GM19438 (cell line): Measurements from ENCODE around the gene SLC9A7.

Experiments used
- ATAC-seq: cut with Tn5 transposase; IDR thresholded peaks from one replicate; pipeline ENCODE4 v1.9.1; 2021; ENCODE audit warnings: low read depth; ENCODE audit not compliant: unreplicated experiment

Gene SLC9A7

DNA sequence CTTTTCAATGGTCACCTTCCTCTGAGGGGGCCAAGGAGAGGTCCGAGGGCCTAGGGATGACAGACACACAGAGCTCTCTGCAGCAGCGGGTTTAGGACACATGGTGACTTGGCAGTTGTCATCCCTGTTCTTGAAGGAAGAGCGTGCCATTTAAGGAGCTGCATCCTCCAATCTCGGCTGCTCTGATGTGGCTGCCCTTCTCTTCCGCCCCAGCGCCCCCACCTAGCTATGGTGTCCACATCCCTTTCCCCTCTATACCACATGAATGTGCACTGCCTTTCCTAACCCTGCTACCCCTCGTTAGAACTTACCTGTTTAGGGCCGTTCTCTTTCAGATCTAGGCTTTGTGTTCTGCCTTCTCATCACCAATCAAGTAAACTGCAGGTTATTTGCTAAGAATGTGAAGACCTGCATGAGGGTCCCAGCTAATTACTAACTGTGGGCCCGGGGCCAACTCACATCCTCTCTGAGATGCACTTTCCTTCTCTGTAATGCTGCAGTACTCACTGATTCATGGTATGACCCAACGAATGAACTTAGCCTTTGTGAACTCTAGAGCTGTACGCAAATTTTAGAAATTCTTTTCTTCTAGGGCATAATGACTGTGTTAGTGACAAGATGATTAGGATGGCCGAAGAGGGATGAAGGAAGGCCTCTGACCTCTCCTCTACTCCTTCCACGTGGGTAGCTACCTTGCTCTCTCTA is 147.1 kb downstream of the SLC9A7 start:
- no peak for ATAC-seq

DNA sequence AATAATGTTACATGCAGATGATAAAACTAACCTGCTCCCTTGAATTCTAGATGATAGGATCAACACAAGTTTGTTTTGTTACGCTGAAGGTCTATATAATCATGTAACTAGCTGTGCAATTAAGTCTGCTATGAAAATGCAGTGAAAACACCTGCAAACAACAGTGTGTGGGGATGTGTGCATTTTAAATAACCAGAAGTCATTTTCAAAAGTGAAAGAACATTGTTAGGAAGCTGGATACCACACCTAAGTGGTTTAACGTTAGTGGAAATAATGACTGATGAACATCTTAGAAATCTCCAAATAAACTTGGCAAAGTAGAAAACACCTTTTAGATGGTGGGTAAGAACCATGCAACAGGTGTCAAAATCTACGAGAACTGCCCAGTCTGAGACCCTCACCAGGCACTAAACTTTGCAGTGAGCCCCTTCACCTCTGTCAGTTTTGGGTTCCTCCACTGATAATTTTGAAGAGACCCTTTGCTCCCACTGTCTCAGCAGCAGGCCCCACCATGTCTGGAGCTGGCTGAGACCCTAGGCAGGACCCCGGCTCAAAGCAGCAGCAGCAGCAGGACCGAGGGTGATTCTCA is 148.8 kb downstream of the SLC9A7 start:
- ATAC-seq, result no peak

DNA sequence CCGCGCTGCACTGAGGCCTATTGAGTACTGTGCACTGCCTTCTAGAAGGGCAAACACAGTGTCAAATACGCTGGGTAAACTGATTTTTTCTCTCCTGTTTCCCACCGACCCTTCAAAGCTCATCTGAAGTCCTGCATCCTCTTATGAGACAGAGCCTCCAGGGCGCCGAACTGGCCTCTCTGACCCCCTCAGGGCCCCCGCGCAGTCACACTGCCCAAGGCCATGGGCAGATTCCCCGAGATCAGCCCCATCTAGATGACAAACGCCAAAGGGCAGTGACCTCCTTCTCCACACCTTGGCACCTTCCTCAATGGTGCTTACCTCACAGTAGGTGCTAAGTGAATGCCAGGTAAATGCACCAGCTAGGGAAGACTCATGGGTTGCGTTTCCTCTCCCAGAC is 151.0 kb downstream of the SLC9A7 start:
- no peak for ATAC-seq

DNA sequence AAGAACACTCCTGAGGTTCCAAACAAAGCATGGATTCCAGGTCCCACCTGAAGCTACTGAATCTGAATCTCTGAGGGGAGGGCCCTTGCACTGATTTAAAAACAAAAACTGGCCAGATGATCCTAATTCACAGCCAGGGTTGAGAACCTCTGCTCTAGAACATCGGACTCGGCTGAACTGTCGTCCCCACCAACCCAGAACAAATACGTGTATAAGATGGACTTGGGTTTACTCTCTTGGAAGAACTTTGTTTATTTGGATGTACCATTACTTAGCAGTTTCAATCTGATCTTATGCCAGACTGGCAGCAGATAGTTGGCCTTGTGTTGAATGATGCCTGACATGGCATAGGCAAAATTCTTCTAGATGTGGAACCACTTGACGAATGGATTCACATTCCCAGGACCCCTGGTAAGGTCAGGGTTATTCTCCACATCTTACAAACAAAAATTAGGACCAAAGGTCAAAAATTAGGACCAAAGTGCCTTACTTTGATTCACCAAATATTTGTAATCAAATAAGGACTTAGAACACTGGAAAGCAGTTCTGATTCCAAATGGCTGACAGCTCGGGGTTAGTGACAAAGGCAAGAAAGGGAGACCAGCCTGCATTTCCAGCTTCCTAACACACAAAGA is 156.3 kb downstream of the SLC9A7 start:
- ATAC-seq, result no peak

DNA sequence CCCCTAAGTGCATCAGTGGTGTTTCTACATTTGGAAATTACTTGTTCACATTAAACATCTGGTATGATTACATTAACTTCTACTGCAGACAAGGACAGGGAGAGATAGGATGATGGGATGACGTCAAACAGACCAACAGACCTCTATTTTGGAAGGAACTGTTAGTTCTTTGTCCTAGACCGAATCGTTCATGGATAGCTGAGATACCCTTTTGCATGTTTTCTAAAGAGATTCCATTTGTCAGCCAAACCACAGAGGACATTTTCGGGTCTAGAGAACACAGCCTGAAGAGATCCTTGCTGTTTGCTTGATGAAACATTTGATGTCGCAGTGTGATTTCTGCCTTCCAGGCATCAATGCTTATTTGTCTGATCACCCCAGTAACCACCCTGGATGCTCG is 157.6 kb downstream of the SLC9A7 start:
- ATAC-seq, result no peak

DNA sequence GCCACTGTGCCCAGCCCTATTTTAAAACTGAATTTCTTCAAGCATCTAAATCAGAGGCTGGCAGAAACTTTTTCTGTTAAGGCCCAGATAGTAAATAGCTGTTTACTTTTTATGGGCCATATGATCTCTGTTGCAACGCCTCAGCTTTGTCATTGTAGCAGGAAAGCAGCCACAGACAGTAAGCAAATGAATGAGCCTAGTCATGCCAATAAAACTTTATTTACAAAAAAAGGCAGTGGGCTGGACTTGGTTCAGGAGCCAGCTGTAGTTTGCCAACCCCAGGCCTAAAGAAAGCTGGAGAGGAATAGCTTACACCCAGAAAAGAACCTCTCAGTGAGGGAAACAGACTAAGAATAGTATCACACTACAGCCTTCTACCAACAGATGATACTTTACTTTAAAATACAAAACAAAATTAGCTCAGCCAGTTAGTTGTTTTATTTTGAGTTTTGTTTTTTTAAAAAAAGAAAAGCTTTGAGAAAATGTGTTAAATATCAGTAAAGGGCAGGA is 159.8 kb downstream of the SLC9A7 start:
- ATAC-seq, result no peak

DNA sequence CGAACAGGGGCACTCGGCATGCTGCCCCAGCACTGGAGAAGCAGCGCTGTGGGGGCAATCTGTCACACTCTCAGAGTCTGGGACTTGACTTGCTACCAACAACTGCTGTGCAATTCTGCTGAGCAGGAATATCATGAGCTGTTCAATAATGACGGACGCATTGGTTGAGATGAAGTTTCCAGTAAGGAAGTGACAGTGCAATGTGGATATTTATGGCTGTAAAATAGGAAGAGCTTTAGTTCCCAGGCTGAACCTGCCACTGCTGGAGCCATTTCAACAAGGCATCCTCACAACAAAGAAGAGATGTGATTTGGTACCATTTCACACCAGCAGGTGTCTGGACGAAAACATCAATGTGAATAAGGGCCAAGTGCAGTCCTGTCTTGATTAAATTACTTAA is 161.1 kb downstream of the SLC9A7 start:
- no peak for ATAC-seq

DNA sequence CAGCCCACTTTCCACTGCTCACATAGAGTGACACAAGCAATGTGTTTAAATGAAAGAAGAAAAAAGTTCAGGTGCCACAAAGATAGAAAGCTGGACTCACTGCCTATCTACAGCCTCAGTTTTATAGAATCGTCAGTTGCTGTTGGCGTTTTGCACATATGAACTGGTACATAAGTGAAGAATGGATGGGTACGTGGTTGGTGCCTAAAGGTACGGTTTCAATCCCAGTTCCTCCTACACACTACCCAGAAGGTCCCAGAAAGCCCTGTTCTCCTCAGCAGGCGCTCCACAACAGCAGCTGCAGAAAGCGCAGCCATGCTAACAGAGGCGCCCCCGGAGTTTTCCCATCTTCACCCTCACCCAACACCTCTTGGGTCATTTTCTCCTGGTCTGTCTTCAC is 161.7 kb downstream of the SLC9A7 start:
- no peak for ATAC-seq

DNA sequence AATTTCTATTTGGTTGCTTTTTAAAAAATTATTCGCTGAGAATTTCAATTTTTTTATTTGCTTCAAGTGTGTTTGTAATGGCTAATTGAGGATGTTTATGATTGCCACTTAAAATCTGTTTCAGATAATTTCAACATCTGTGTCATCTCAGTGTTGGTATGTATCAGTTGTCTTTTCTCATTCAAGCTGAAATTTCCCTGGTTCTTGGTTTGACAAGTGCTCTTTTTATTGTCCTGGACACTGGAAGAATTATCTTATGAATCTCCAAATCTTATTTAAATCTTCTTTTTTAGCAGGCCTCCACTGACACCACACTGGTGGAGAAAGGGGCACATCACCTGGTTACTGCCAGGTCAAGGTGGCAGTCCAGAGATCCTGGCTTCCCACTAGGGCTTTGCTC is 163.8 kb downstream of the SLC9A7 start:
- ATAC-seq, result no peak

DNA sequence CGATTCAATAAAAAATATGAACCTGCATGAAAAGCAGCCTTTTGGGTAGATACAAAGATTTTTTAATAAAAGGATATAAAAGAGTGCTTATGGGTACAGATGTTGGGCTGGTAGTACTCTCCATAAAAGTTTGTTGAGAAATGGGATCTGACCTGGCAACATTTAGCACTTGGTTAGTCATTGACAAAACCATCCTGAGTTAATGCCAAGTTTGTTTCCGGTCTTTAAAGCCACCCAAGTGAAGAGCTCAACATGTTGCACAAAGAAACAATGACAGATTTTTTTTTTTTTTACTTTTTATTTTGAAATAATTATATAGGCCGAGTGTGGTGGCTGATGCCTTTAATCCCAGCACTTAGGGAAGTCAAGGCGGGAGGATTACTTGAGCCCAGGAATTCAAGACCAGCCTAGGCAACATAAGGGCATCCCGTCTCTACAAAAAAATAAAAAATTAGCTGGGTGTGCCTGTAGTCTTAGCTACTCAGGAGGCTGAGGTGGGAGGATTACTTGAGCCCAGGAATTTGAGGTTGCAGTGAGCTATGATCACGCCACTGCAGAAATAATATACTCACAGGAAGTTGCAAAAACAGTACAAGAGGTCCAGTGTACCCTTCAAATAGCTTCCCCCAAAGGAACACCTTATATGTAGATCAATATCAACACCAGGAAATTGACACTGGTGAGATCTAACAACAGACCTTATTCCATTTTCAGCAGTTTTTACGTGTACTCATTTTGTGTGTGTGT is 168.8 kb downstream of the SLC9A7 start:
- no peak for ATAC-seq

DNA sequence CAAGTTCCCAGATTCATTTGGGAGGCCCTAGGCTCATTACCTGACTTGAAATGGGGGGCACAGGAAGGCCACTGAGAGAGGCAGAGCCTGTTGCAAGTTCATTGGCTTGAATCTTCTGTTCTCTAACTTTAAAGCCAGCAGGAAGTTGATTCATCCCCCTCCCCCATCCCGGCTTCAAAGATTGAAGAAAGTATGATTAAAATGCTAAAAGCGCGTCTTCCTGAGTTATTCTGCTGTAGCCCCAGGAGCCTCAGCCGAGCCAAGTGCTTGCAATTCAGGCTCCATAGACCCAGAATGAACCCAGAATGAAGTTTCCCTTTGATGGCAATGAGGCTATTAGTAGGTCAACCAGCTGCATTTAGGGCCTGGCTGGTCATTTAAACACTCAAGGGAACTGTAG is 170.7 kb downstream of the SLC9A7 start:
- ATAC-seq, result no peak

DNA sequence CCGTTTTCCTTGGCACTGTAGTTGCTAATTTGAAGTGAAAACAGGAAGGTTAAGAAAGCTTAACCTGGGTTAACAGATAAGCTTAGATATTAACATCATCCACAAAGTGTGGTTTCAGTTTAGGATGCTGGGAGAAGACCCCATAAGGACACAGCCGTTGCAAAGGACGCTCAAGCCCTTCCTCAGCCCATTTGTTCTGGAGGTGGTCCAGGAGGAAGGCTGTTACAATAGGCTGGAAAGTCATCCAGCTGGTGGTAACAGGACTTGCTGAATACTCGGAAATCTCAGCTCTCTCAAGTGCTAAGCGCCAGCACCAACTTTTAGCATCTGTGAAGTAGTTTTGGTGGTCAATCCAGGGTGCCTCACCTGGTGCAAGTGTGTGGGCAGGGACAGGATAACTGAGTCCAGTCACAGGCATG is 171.2 kb downstream of the SLC9A7 start:
- ATAC-seq, result no peak

DNA sequence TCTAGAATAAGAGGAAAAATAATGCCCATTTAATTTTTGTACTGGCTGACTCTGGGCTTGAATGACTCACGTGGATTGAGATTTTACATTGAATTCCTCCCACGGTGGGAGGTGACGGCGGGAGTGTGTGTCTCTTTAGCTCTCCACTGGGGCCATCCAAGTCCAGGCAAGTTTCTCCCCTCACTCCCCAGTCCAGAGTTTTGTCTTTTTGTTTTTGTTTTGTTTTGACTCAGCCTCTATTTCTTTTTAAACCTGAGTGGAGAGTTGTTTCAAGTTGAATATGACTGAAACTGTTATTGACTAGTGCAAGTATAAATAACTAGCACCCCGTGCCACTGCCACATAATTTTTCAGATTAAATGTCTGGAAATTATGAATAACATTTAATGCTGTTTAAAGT is 171.8 kb downstream of the SLC9A7 start:
- peak; percentile 52 for ATAC-seq

DNA sequence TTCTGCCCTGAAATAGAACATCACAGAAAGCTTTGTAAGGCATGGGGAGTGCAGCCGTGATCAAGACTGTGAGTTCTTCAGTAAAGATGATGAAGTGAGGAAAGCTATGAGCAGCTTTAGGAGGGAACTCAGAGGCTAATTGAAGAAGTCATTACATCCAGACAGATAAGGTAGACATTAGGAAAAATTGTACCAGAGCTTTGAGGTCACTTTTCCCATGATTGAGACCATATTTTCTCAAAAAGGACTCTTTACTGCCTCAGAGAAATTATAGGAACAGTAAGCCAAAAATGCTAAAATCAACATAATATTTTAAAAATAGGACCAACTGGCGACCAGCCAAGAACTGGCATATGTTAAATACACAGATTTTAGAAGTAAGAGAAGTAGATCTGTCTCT is 174.2 kb downstream of the SLC9A7 start:
- ATAC-seq, result no peak

DNA sequence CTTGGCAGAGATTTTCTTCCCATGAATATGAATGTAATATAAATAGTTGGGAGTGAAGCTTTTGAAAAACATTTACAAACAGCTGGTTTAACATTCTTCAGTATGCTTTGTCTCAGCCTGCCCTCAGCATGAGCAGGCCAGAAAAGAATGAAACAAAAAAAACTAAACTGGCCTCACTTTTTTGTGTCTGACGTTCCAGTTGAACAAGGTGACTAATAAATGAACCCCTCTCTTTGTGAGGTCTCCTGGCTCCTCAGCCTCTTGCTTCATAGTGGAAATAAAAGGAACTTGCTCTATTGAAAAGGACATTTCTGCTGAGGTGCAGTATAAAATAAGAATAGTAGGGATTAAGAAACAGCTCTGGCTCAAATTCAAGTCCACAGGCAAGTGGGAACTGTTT is 176.0 kb downstream of the SLC9A7 start:
- no peak for ATAC-seq

DNA sequence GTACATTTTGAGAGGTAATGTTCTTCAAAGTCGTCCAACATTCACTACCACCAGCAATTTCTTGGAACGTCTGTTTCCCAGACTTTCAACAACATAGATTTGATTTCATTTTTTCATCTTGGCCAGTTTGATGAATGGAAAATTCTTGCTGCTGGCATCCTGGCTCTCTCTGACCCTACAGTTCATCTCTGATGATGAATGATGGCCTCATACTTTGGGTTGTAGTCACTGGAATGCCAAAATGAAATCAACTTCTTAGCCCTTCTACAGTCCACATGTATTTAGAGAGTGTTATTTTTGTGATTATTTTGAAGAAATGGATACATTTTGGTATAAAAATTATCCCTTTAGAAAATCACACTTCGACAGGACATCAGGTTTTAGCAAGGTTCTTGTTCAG is 176.6 kb downstream of the SLC9A7 start:
- ATAC-seq, result no peak

DNA sequence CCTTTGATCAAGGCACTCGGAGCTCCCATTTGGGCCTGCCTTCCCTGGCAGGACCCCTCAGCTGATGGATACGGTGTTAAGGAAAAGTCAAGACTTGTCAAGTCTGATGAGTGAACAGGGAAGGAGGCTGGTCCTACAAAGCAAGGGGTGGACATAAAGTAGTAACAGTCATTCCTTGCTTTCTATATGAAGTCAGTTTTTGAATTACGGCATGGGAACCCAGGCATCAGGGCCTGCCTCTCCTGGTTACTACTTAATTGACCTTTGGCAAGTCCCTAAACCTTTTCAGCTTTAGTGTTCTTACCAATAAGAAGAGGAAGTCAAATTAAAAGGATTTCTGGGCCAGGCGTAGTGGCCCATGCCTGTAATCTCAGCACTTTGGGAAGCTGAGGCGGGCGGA is 178.3 kb downstream of the SLC9A7 start:
- ATAC-seq, result no peak

DNA sequence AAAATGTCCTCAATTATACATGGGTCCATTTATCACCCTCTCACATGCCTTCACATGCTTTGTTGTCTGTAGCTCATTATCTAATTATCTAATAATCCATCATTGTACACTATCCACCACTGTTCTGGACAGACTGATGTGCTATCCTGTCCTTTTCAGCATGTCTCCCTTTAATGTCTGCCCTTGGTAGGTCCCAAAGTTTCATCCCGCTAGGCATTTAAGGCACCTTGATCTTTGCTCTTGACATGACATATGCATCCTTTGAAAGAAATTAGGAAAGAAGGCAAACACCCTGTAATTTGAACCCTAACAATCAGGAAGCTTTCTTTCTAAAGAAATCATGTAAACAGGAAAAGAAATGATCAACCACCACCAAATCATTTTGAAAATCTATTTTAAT is 179.7 kb downstream of the SLC9A7 start:
- ATAC-seq, result no peak

DNA sequence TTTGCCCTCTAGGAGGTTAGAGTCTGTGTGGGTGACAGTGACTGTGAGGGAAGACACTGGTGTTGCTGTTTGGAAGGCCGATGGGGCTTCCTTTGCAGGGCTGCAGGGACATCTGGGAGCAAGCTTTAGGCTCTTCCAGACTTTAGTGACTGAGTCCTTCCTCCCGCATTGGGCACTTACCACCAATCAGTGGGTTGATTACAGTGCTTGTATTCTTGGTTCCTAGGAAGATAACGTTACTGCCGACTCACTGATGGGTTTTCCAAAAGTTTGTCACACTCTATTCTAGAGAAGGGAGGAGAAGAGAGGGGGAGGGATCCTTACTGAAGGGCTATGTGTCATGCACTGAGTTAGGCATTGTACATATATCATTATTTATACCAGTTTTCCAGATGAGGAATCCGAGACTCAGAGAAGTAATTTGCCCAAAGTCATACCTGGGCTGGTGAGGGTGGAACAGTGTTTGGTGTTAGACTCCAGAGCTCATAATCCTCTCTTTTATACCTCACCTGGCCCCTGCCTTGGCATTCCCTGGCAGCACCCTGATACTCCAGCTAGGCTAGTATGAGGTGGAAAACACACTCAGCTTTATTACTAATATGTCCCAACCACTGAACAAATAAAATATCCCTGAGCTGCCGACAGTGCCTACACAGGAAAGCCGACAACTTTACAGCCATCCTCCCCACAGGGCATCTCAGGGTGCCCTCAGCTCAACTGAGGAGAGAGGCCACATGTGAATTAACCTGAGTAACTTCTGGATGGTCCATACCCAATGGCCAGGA is 181.5 kb downstream of the SLC9A7 start:
- no peak for ATAC-seq

DNA sequence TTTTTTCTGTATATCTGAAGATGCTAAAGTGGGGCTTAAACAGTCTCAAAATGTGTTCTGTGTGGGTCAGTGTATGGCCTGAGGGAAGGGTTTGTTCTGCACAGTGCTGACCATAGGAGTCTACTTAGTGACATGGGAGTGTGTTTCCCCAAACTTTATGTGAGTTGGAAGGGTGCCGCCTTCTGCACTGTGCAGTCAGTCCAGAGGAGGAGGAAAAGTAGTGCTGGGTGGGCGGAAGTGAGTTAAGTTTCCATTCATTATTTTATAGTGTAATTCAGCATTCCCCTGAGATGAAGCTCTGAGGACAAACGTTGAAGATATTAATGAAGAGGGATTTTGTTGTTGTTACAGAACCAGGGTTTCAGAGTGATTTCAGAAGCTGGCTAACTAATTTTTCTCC is 182.5 kb downstream of the SLC9A7 start:
- ATAC-seq, result no peak

DNA sequence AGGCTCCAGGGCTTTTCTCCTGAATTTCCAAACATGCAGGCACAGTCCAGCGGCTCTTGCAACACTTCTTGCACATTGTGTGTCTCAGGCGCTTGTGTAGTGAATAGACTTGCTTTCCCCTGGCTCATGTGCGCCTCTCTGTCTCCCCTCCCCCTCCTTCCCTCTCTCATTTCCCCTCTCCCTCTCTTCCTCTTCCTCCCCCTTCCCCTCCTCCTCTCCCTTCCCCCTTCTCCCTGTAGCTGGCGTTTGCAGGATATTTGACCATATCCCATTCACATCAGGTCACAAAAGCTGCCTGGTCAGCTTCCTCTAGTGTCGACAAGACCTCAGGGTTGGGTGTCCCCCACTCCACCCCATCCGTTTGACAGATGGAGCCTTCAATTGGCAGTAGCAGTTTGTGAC is 182.9 kb downstream of the SLC9A7 start:
- ATAC-seq, result no peak
